HG02610 (cell line): ENCODE measurements around the gene BATF3.

Experiments
- ATAC-seq: cut with Tn5 transposase; IDR thresholded peaks from one replicate; pipeline ENCODE4 v1.9.1; 2021; ENCODE audit warnings: mild to moderate bottlenecking, moderate library complexity; ENCODE audit not compliant: unreplicated experiment

The BATF3 gene

GRCh38 chr1:212710566-212710965 lies 10.9 kb upstream of the BATF3 start:
- no peak for ATAC-seq

DNA sequence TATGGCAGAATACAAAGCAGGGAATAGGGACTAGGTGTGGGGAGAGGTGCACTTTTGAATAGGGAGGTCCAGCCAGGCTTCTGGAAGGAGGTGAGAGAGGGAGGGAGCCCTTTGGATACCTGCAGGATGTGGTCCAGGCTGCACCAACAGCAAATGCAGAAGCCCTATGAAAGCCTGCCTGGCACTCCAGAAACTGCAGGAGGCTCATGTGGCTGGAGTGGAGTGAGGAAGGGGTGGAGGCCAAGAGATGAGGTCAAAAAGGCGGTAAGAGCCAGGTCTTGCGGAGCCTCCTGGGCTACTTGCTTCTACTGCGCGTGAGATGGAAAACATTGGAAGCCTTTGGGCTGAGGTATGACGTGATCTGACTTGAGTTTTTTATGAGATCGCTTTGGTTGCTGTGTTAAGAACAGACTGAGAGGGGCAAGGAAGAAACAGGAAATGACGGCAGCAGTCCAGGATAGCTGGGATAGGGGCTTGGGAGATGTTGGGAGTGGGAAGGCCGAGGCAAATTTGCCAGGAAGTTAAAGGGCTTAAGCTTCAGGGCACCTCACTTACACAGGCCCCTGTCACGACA lies 4.4 kb upstream of the BATF3 start:
- ATAC-seq, result no peak

DNA sequence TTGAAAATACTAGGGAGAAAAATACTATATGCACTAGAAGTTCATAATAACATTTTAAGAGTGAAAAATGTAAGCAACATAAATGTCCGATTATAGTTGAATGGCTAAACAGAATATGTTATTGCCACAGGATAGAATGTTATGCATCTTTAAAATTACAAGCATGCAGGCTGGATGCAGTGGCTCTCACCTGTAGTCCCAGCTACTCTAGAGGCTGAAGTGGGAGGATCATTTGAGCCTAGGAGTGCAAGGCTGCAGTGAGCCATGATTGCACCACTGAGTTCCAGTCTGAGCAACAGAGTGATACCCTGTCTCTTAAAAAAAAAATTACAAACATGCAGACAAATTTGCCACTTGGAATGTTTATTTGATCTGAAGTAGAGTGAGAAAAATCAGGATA lies 3.0 kb upstream of the BATF3 start:
- no peak for ATAC-seq

GRCh38 chr1:212701910-212702309 lies 2.3 kb upstream of the BATF3 start:
- ATAC-seq, result no peak

DNA sequence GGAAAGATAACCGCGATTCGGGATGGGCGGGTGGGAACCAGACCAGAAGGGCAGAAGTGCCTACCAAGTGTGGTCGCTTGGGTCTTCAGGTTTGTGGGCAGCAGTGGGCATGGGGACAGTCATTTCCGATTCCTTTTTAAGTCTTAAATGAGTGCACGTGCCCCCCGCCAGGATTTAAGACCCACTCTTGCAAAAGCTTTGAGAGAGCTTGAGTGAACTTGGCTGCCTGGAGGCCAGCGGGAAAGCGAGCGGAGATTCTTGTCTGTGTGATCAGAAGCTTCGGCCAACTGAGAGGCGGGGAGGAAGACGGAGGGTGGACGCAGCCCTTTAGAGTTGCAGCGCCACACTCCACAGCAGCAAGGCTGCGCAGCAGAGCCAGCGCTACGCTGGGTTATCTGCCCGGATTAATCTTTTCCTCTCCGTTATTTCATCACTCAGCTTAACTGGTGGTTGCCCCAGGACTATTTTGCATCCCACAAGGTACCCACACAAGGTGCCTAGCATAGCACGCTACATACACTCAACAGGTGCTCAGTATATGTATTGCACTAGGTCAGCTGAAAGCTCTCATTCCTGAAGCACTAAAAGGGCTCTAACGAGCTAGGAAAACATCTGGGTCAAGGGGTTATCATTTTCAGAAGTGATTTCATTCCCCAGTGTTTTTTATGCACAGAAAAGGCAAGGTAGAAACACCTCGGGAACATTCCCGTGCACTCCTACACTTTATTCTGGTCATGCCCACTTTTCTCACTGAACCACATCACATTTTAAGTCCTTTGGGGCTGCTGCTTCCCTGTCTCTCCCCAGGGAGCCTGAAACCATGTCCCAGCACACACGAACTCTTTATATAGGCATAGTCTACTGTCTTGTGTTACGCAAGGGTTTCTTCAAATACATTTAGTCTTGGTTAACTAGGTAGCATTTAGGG lies 1.5 kb upstream of the BATF3 start:
- ATAC-seq, result no peak

GRCh38 chr1:212700223-212700891 lies 717 bp upstream of the BATF3 start:
- peak; percentile 26 for ATAC-seq

- ATAC-seq, result peak; percentile 46
Observed at GRCh38 chr1:212699104-212699624, 476 bp downstream of the BATF3 start.

GRCh38 chr1:212698467-212699103 lies 1.1 kb downstream of the BATF3 start:
- ATAC-seq, result no peak

- ATAC-seq, result no peak
Observed at GRCh38 chr1:212696721-212697331, 2.8 kb downstream of the BATF3 start.

DNA sequence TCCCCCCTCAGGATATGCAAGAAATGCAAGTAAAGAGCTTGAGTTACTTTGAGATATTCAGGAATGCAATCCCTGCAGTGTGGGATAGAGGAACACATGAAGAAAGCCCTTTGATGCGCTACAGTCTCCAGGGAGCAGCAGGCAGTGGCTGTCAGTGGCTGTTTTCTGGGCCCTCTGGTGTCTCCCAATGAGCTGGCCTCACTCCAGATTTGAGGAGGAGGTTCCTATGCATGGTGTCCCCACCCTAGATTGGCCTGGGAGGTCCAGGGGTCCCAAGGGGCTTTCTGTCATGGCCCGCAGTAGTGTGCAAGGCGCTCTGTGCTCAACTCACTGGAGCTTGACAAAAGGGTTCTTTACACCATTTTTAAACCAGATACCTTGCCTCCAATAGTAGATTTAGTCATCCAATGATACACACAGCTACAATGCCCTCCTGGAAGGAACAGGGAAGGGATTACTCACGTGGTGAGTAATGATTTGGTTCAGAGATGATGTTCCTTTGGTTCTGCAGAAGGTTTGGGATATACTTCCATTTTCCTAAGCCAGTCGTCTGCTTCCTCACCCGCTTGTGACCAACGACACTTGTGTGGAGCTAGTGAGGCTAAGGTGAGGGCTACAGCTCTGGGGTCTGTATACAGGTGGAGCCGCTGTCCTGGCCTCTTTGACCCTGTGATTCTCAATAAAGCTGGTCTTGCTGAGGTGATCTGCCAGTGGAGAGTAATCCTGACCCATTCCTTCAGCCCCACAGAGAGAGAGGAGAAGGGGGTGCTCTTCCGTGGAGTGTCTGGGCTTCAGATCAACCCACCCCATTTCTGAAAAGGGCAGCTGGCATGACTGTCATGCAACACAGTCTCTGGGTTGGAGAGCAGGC lies 6.6 kb downstream of the BATF3 start:
- ATAC-seq, result no peak

DNA sequence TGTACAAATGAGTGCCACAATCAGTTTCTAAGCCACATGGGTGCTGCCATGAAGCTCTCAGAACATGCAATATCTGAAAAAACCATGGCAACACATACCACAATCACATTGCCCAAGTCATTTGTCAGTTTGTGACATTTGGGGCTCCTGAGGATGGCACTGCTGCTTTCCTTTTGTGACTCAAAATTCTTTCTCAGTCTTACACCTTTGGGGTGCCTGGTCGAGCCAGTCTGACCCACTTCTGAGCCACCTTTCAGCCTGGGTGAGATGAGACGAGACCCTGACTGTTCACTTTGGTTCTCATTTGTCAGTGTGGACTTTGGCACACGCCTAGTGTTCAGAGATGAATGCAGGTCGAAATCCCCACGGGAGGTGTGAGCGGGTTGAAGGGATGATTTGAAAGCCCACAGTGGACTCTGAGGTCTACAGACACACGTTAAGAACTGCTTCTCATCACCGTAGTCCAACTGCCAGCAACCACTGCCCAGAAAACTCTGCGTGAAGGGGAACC lies 8.0 kb downstream of the BATF3 start:
- ATAC-seq, result peak; percentile 84

- no peak for ATAC-seq
Observed at GRCh38 chr1:212690816-212691403, 8.7 kb downstream of the BATF3 start.

DNA sequence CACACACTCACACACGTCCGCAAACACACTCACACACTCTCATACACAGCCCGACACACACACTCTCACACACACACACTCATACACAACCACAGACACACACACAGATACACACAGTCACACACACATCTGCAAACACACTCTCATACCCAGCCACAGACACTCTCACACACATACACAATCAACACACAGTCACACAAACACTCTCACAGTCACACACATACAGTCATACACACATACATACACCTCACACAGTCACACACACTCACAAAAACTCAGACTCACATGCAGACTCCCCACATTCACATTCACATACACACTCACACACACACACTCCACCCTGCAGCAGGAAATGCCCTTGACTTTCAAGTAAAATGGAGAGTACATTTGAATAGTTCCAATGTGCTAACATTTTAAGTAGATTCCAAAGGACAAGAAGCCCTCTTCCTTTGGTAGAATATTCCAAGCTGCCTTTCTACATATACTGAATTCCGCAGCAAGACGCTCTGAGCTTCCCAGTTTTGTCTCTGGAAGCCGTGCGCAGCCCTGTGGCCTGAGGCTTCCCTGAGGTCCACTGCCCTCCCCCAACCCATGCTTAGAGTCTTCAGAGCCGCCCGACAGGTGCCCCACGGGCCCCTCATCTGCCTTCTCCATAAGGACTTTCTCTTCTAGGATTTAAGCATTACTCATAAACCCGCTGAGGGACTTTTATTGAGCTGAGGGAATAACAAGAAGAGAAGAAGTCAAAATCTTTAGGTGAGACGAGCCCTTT lies 9.7 kb downstream of the BATF3 start:
- no peak for ATAC-seq

- ATAC-seq, result no peak
Observed at GRCh38 chr1:212689196-212689725, 10.4 kb downstream of the BATF3 start.

DNA sequence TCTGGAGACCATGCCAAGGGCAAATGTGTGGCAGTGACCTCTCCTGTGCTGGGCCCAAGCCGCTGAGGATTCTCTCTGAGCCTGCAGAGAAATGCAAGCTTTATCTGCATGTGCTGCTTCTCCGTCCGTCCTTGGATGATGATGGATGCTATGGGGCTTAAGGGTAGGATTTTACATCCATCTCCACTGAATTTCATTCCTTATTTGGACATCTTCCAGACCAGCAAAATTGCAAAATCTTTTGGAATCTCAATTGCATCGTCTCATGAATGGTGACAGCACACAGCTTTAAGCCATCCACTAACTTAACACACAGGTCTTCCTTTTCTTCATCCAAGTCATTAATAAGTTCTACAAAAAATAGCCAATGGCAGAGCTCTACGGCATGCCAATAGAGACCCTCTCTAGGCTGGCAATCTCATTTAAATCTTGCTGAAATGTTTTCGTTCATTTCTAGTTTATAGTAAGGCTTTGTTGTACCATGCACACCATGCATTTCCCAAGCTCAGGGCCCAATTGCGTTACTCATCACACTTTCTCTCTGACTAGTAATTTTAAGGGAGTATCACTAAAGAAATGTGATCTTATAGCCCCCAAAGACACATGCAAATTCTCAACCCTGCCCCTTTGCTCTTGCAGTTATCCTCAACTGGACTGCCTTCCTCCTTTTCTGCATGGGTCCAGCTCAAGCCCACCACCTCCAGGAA lies 11.1 kb downstream of the BATF3 start:
- ATAC-seq, result no peak

- no peak for ATAC-seq
Observed at GRCh38 chr1:212687811-212688210, 11.8 kb downstream of the BATF3 start.

DNA sequence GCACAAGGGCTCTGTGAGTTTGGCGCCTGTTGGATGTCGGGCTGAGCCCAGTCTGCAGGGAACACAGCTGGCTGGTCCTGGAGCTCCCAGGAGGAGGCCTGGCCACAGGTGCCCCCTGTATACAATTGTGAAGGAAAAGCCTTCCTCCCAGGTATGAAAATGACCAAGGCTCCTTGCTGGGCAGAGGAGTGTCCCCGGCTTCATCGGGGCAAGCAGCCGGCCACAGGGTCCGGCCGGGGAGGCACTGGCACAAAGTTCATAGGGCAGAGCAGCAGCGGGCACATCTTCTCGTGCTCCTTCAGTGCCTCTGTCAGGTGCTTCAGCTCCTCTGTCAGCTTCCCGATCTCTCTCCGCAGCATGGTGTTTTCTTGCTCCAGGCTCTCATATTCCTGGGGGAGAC lies 13.0 kb downstream of the BATF3 start:
- ATAC-seq, result no peak

DNA sequence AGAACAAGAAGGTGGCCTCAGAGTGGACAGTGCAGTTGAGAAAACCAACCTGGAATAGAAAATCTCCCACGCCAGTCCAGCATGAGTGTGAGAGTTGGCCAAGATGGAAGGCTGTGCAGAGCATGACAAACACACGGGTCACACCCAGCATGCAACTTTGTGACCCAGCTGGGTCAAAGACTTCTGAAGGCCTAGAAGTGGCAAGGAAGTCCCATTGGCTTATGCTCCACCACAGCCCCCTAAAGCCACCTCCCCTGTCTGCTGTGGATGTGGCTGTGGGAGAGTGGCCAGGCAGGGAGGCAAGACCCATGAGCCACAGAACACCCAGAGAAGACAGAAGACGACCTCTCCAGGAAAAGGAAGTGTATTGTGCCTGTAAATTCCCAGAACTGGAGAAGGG lies 13.6 kb downstream of the BATF3 start:
- ATAC-seq, result no peak
